Measurements from ENCODE around the gene PER3.
"Not testable (repeated sequence)": the region's sequence is repeated elsewhere in the genome, so short reads cannot be mapped to it uniquely, and the experiment has no call there.

Gene PER3

DNA sequence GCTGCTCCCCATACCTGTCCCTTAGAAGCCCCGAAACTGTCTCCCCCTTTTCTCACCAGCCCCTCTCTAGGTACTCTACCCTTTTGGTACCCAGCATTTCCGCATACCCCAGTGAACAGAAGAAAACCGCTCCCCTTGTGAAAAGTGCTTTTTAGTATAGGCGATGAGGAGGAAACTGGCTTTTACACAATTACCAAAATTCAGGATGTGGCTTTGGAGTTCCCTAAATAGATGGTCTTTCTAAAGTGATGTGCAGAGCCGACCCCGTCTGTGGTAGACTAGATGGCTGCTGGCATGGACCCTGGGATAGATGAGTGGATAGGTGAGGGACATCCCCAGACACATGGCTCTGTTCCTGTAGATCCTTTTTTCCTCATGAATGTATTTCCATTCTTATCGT lies 2.6 kb upstream of the PER3 start:
- DNase-seq, result no peak

DNA sequence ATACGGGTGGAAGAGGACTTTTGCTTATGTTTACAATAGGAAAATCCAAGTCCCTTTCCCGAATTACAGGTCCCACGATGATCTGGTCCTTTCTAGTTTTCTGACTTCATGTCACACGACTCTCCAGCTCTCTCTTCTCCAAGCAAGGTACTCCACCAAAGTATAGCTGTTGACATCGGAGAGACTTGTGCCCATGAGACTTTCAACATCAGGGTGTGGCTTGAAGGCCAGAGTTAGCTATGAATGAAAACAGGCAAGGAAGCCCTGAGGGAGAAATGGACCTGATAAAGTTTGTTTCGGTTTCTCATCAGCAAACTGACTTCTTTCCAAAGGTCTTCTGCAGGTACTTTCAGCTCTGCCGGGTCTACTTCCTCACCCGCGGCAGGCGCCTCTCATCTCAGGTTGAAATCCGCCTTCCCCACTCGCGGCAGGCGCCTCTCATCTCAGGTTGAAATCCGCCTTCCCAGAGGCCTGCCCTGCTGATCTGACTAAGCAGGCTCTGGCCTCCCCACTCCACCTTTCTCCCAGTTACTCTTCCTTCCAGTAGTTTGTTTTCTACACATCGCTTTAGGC lies 2.1 kb upstream of the PER3 start:
- no peak for DNase-seq

DNA sequence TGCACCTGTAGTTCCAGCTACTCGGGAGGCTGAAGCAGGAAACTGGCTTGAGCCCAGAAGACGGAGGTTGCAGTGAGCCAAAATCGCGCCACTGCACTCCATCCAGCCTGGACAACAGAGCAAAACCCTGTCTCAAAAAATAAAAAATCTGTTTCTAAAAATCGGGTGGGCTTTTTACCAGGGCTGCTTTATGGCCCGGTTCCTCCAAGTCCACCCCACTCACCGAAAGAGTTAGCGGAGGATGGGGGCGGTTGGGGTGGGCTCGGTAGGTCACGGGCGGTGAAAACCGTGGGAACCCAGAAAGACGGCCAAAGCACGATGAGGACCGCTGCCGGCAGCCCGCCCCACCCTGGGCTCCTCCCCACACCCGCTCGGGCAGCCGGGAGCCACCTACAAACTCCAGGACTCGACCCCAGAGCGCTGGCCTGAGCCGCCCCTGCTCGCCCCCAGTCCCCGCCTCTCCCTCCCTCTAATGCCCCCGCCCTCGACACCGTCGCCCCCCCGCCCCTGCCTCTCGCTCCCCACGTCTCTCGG lies 846 bp upstream of the PER3 start:
- DNase-seq, result peak in 1 of 2 donors; percentile 15

- no peak for DNase-seq
Measured at GRCh38 chr1:7784492-7785071, 491 bp downstream of the PER3 start.

- no peak for DNase-seq
Measured at GRCh38 chr1:7785108-7785507, 1.0 kb downstream of the PER3 start.

GRCh38 chr1:7786795-7787194 lies 2.7 kb downstream of the PER3 start:
- DNase-seq, result no peak

- DNase-seq, result no peak
Measured at GRCh38 chr1:7789828-7790227, 5.7 kb downstream of the PER3 start.

GRCh38 chr1:7791027-7791426 lies 6.9 kb downstream of the PER3 start:
- DNase-seq, result not testable (repeated sequence)

GRCh38 chr1:7795406-7795805 lies 11.3 kb downstream of the PER3 start:
- no peak for DNase-seq

DNA sequence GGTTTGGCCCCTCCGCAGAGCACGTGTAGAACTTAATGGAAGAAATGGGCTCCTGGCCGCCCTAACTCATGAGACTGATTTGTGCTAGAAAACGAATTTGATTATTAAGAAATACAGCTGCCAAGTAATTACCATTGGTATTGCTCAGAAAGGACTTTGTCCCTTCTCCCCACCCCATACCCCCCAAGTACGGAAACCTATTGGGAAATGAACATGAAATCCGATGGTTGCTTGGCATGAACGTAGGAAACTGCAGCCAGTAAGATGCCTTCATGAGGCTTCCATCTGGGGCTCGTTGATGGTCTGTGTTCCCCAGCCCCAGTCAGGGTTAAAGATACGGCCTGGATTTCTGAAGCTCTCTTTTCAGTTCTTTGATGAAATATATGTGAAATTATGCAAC lies 21.4 kb downstream of the PER3 start:
- no peak for DNase-seq

GRCh38 chr1:7808253-7808844 lies 24.3 kb downstream of the PER3 start:
- DNase-seq, result no peak

- no peak for DNase-seq
Measured at GRCh38 chr1:7809742-7810141, 25.7 kb downstream of the PER3 start.

GRCh38 chr1:7810395-7810794 lies 26.3 kb downstream of the PER3 start:
- peak; percentile 26 to 27 for DNase-seq

DNA sequence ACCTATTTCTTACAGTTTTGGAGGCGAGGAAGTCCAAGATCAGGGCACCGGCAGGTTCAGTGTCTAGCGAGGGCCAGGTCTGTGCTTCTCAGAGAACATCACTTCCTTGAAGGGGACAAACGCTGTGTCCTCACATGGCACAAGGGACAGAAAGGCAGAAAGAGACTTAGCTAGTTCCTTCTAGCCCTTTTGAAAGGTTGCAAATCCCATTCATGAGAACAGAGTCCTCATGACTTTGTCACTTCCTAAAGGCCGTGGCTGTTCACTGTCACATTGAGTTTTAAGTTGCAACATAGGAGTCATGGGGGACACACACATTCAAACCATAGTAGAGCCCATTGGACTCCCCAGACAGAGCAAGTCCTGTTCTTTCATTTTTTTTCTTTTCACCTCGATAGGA lies 27.4 kb downstream of the PER3 start:
- DNase-seq, result no peak

DNA sequence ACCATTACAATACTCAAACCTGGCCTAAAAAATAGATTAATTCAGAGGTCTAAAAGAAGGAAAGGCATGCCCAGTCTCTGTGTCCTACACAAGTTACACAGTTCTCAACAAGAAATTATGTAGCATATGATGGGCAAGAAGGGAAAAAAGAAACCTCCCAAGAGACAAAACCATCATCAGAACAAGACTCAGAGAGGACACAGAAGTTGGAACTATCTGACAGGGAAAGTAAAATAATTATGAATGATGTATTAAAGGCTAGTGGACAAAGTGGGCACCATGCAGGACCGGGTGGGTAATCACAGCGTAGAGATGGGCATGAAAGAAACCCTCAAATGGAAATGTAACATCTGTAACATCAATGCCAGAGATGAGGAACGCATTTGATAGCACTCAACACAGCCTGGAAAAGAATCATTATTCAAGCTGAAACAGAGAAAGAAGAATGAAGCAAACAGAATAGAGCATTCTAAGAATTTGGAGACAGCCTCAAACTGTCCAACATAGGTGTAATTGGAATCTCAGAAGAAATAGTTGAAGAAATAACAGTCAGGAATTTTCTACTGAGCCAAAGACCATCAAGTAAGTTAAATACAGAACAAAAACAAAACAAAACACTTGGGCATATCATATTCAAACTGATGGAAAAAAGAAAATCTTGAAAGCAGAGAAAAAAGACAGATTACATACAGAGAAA lies 29.7 kb downstream of the PER3 start:
- no peak for DNase-seq

GRCh38 chr1:7821282-7821681 lies 37.2 kb downstream of the PER3 start:
- DNase-seq, result no peak

DNA sequence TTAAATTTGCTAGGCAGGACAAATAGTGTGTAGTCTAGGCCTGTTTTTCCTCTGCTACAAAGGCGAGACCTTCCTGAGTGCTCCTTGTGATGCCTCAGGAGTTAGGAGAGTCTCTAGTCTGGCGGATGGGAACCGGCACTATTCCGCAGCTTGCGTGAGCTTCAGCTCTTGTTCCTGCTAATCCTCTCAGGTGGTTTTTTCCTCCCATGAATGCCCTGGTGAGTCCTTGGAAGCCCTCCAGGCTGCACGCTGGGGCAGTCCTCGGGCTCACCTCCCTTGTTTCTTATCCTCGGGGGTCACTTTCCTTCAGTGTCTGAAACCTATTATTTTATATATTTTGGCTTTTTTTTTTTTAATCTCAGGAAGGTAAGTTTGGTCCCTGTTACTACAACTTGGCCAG lies 40.6 kb downstream of the PER3 start:
- DNase-seq, result no peak

- no peak for DNase-seq
Measured at GRCh38 chr1:7826363-7826762, 42.3 kb downstream of the PER3 start.

DNA sequence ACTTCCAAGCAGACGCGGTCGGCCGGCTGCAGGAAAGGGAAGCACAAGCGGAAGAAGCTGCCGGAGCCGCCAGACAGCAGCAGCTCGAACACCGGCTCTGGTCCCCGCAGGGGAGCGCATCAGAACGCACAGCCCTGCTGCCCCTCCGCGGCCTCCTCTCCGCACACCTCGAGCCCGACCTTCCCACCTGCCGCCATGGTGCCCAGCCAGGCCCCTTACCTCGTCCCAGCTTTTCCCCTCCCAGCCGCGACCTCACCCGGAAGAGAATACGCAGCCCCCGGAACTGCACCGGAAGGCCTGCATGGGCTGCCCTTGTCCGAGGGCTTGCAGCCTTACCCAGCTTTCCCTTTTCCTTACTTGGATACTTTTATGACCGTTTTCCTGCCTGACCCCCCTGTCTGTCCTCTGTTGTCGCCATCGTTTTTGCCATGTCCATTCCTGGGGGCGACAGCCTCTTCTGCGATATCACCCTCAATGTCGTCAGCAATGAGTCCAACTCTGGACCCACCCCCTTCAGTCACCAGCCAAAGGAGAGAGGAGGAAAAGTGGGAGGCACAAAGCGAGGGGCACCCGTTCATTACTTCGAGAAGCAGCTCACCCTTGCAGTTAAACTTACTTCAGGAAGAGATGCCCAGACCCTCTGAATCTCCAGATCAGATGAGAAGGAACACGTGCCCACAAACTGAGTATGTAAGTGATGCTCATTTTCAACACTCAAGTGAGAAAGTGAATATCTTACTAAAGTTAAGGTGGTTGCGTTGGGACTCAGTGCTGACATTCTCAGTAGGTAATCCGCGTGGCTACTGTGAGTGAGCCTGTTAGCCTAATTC lies 43.2 kb downstream of the PER3 start:
- peak; percentile 8 to 14 for DNase-seq

- DNase-seq, result no peak
Measured at GRCh38 chr1:7831458-7831857, 47.4 kb downstream of the PER3 start.

DNA sequence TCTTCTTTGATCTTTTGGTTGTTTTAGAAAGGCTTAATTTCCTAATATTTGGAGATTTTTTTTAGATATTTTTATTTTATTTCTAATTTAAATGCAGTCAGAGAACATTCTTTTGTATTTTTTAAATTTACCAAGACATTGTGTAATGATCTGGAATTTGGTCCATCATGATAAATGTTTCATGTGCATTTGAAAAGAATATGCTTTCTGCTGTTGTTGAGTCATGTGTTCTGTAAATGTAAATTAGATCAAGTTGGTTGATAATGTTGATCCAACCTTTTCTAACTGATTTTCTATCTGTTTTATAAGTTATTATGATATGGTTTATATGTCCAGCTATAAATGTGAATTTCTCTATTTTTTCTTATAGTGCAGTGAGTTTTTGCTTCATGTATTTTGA lies 48.9 kb downstream of the PER3 start:
- DNase-seq, result no peak

DNA sequence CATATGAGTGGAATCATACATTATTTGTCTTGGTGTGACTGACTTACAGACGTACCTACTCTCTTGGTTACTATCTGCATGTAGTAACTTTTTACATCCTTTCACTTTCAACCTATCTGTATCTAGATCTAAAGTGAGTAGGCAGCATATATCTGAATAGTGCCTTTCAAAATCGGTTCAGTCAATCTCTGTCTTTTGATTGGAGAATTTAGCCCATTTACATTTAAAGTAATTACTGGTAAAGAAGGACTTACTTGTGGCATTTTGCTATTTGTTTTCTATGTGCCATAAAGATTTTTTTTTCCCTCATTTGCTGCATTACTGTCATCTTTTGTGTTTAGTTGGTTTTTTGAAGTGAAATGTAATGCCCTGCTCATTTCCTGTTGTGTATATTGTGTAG lies 54.6 kb downstream of the PER3 start:
- no peak for DNase-seq

DNA sequence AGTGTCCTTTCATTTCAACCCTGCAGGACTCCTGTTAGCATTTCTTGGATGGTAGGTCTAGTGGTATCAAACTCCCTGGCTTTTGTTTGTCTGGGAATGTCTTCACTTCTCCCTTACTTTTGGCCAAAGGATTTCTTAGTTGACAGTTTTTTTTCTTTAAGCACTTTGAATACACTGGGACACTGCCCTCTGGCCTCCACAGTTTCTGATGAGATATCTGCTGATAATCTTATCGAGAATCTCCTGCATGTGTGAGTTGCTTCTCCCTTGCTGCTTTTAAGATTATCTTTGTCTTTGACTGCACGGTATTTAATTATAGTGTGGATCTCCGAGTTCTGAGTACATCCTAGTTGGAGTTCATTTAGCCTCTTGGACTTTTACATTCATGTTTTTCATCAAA lies 55.4 kb downstream of the PER3 start:
- DNase-seq, result no peak

Measured in stimulated activated CD4-positive, alpha-beta T cell treated with anti-CD3 and anti-CD28 coated beads, Interleukin-2, amount 100 ng/mL, for 48 hours (primary cell).